Tongue (tissue), 2 donors: ENCODE data around the gene FOXK1. TPM values are rescaled to one million over a fixed set of nuclear protein-coding genes. Genes with fewer than 3 reads are reported as not detected.

Experiments used
- DNase-seq: peaks from one replicate; pipeline ENCODE4 v3.0.0-alpha.2; 2015
- total RNA-seq: library from RNA; depleted of rRNA; stranded (reverse); fragments of >200 nt; gene quantifications from one replicate; pipeline ENCODE4 v1.2.3, GENCODE V29; 2014

The FOXK1 gene
- total RNA-seq, 1 donor from 2014 or later, result 26.9 TPM

GRCh38 chr7:4724648-4725013 is 42.5 kb downstream of the FOXK1 start:
- no peak for DNase-seq

GRCh38 chr7:4725014-4725849 is 43.1 kb downstream of the FOXK1 start:
- peak; percentile 83 for DNase-seq

- peak; percentile 50 for DNase-seq
Measured at GRCh38 chr7:4725850-4726450, 43.9 kb downstream of the FOXK1 start.

- DNase-seq, result no peak
Measured at GRCh38 chr7:4726566-4726965, 44.5 kb downstream of the FOXK1 start.

GRCh38 chr7:4727914-4728705 is 46.0 kb downstream of the FOXK1 start:
- DNase-seq, result no peak

GRCh38 chr7:4729266-4729665 is 47.2 kb downstream of the FOXK1 start:
- no peak for DNase-seq

GRCh38 chr7:4730276-4730675 is 48.2 kb downstream of the FOXK1 start:
- no peak for DNase-seq

- DNase-seq, result no peak
Measured at GRCh38 chr7:4730971-4731370, 48.9 kb downstream of the FOXK1 start.

GRCh38 chr7:4731803-4732202 is 49.7 kb downstream of the FOXK1 start:
- no peak for DNase-seq

- DNase-seq, result no peak
Measured at GRCh38 chr7:4733936-4734528, 51.9 kb downstream of the FOXK1 start.

GRCh38 chr7:4734587-4735345 is 52.7 kb downstream of the FOXK1 start:
- peak; percentile 47 for DNase-seq

- DNase-seq, result no peak
Measured at GRCh38 chr7:4737300-4737699, 55.2 kb downstream of the FOXK1 start.

GRCh38 chr7:4738711-4739527 is 56.8 kb downstream of the FOXK1 start:
- DNase-seq, result peak; percentile 69

GRCh38 chr7:4739528-4739992 is 57.5 kb downstream of the FOXK1 start:
- peak; percentile 65 for DNase-seq

- no peak for DNase-seq
Measured at GRCh38 chr7:4740796-4741195, 58.7 kb downstream of the FOXK1 start.

- no peak for DNase-seq
Measured at GRCh38 chr7:4742051-4742573, 60.0 kb downstream of the FOXK1 start.

- DNase-seq, result no peak
Measured at GRCh38 chr7:4742852-4743251, 60.8 kb downstream of the FOXK1 start.

GRCh38 chr7:4744391-4745264 is 62.5 kb downstream of the FOXK1 start:
- DNase-seq, result peak; percentile 99

- DNase-seq, result no peak
Measured at GRCh38 chr7:4745265-4745919, 63.3 kb downstream of the FOXK1 start.
